HG03457 (cell line): Measurements from ENCODE around the gene DYRK1A.
"Not testable (repeated sequence)": the region's sequence is repeated elsewhere in the genome, so short reads cannot be mapped to it uniquely, and the experiment has no call there.

Experiments used
- ATAC-seq: cut with Tn5 transposase; IDR thresholded peaks from one replicate; pipeline ENCODE4 v1.9.1; 2021; ENCODE audit warnings: moderate number of reproducible peaks; ENCODE audit not compliant: unreplicated experiment

Gene DYRK1A

DNA sequence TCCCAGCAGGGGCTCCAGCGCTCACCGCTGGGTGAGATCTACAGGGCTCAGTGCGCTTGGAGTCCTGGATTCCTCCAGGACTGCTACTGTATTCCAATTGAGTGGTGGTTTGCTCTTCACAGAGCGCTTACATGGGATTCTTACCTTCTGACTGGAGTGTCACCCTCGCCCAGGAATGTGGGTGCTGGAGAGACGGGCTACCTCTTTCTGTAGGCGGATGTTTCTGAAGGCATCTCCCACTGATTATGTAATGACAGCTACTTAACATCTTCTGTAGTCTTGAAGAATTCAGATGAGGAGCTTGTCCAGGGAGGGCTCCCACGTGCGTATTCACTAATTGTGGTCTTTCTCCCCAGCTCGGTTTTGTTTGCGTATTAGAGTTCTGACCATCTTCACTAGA lies 154.2 kb downstream of the DYRK1A start:
- no peak for ATAC-seq

DNA sequence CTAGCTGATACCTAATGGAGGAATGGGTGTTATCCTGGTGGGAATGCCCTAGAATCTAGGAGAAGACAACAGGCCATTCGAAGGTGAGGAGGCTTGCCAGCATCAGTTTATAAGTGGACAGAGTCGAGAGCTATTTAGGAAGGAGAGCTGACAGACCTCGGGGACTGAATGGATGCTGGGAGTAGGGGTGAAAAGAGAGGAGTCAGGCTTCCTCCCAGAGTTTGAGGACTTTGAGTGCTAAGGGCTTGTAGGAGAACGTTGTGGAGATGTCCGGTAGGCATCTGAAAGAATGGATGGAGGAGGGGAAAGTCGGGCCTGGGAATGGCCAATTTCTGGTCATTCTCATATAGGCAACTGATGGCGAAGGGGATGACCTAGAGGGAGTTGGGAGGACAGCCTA lies 155.1 kb downstream of the DYRK1A start:
- ATAC-seq = no peak

GRCh38 chr21:37522641-37523295 lies 156.2 kb downstream of the DYRK1A start:
- no peak for ATAC-seq

DNA sequence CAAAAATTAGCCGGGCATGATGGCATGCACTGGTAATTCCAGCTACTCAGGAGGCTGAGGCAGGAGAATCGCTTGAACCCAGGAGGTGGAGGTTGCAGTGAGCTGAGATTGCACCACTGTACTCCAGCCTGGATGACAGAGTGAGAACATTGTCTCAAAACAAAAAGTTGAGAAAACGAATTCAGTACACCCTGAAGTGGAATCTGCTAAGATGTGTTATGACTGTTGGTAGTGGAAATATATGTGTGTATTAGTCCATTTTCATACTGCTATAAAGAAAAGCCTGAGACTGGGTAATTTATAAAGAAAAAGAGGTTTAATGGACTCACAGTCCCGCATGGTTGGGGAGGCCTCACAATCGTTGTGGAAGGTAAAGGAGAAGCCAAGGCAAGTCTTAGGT lies 158.4 kb downstream of the DYRK1A start:
- ATAC-seq = not testable (repeated sequence)

- ATAC-seq = no peak
Measured at GRCh38 chr21:37525810-37526209, 159.2 kb downstream of the DYRK1A start.

- ATAC-seq = no peak
Measured at GRCh38 chr21:37527103-37527502, 160.5 kb downstream of the DYRK1A start.

GRCh38 chr21:37527716-37528115 lies 161.1 kb downstream of the DYRK1A start:
- ATAC-seq = no peak

DNA sequence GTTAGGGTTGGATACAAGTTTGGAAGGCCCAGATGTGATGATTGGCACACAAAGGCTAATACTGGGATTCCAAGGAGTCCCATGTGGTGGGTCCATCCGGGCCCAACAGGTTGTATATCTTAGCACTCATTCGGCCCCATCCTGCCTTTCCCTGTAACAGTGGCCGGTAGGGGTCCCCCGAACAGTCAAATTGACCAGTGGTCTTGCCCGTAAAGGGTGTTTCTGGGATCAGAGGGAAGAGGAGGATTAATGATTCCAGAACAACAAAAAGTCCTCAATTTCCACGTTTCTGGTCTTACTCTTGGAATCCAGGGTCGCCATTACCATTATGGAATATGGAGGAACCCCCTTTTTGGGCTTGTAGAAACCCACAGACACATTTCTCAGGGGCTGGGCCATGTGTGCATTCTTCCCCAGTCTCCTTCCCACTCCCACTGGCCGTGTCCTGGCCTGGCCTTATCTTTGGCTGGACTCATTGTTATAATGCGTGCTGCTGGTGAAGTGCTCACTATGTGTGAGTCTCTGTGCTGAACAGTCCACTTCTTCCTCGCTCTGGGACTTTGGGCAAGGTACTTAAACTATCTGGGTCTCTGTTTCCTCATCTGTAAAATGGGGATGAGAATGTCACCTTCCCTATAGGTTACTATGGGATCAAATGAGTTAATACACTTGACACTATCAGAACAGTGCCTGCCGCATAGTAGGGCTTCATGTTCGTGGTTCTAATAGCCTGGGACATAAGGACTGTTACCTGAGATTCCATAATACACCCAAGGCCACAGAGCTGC lies 161.8 kb downstream of the DYRK1A start:
- no peak for ATAC-seq

GRCh38 chr21:37529649-37530048 lies 163.1 kb downstream of the DYRK1A start:
- ATAC-seq = no peak

- ATAC-seq = no peak
Measured at GRCh38 chr21:37530901-37531351, 164.4 kb downstream of the DYRK1A start.

DNA sequence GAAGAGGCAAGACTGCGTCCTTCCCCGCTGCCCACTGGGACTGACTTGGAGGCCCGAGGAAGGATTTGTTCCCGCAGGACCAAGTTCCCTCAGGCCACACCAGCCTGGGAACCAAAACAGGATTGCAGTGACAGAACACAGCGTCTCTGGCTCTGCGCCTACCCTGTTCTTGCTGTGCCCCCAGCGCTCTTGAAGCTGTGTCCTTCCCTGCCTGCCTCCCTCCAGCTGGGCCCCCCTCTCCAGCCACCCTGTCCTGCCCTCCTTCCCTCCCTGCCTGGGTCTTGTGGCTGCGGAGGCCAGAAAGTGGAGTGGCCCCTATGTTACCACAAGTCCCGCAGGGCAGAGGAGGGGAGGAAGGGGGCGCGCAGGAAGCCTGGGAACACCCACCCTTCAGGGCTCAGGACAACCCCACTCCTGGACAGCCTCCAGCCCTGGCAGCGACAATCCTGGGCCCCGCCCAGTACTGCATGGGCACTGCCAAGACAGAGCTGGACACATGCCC lies 164.9 kb downstream of the DYRK1A start:
- ATAC-seq = no peak

GRCh38 chr21:37532868-37533780 lies 166.6 kb downstream of the DYRK1A start:
- ATAC-seq = no peak

DNA sequence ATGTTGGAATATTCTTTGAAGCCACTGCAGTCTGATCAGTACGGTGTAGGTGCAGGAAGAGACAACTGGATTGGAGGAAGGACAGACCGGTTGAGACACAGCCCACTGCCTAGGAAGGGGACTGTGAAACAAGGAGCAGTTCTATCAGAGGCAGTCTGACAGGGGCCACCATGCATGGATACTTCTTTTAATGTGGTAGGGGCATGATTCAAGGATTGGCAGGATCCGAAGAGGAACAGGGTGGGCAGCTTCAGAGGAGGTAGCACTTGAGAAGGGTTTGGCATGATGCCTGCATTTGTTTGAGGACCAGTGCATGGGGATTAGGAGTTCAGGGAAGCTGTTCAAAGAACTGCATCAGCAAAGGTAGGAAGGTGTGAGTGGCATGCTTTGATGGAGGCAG lies 167.9 kb downstream of the DYRK1A start:
- ATAC-seq = no peak

DNA sequence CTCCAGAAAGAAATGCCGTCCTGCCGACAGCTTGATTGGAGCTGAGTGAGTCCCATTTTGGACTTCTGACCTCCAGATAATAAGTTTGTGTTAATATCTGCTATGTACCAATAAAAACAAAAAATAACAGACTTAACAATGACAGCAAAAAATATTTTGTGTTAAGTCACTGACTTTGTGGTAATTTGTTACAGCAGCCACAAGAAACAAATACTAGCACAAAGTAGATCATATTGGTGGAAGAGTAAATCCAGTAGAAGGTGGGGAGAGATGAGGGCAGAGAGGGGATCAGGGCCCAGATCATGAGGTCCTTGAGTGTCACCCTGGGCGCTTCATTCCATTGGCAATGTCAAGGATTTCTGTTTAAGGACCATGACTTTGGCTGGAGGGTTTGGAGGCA lies 168.6 kb downstream of the DYRK1A start:
- no peak for ATAC-seq

DNA sequence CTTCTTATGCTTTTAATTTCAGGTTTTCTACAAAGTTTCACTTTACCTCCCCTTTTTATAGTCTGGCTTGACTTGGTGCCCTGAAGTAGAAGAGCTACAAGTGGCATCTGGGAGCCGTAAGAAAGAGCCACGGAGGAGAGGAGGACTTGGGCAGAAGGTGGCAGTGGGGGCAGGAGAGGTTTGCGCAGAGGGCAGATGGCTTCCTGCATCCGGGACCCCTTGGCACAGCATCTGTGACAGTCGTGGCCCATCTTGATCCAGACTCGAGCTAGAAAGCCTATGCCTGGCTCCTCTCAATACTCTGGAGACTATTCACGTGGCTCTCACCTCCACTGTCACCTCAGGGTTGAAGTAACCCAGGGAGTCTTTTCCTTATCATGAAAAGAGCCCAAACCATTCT lies 169.1 kb downstream of the DYRK1A start:
- ATAC-seq = no peak

DNA sequence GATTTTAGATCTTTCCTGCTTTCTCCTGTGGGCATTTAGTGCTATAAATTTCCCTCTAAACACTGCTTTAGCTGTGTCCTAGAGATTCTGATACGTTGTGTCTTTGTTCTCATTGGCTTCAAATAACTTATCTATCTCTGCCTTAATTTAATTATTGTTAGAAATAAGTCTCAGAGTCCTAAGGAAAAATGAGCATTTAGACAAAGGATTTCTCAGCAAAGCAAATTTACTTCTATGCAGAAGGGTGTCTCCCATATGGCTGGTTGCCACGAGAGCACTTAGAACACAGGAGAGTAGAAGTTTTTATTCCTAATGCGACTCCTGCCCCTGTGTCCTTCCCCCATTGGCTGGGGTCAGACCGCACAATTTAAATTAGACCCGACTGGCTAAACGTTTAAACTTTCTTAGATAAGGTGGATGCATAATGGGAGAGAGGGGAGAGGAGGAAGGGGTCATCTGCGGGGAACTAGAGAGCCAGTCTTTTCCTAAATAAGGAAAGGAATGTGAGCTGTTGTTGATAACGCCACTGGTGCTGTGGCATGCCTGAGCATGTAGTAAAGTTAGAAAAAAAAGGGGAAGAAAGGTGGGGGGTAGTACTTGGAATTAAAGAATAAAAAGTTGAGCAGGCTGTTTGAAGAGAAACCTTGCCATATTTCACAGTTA lies 170.2 kb downstream of the DYRK1A start:
- no peak for ATAC-seq

GRCh38 chr21:37537391-37537996 lies 170.9 kb downstream of the DYRK1A start:
- no peak for ATAC-seq

- no peak for ATAC-seq
Measured at GRCh38 chr21:37538971-37539590, 172.5 kb downstream of the DYRK1A start.

- not testable (repeated sequence) for ATAC-seq
Measured at GRCh38 chr21:37541128-37541527, 174.6 kb downstream of the DYRK1A start.

DNA sequence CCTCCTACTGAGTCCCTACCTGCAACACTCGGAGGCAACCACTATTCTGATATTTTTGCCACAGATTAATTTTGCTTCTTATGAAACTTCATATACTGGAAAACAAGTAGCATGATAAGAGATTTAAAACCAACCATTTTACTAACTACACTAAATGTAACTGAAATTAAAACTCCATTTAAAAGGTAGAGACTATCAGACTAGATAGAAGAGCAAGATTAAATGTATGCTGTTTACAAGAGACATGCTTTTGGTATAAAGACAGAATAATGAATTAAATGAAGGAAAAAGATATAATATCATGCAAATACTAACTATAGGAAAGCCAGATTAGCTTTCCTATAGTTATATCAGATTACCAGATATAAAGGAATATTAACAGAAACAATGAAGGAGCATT lies 175.9 kb downstream of the DYRK1A start:
- ATAC-seq = no peak
